ENCODE measurements around the gene ORC3.

ORC3 gene

GRCh38 chr6:87589693-87590416 lies at the start of gene ORC3, which contains the start of gene RARS2 (continued):
- TF ChIP-seq ZFP41 (tag by site-specific recombination; IDR thresholded peaks at IDR 0.05; ENCODE audit: borderline replicate concordance) (no peak), ZNF701 (tag by site-specific recombination; IDR thresholded peaks at IDR 0.05) (no peak), ZBTB1 (tag by site-specific recombination; IDR thresholded peaks at IDR 0.05) (no peak), ZNF433 (tag by site-specific recombination; IDR thresholded peaks at IDR 0.05; ENCODE audit: low read depth) (no peak), GLI2 (tag by site-specific recombination; IDR thresholded peaks at IDR 0.05; ENCODE audit: borderline replicate concordance, low read depth) (no peak), ZNF830 (tag by site-specific recombination; IDR thresholded peaks at IDR 0.05; ENCODE audit: low read depth) (no peak), ZBTB7A (tag by site-specific recombination; IDR thresholded peaks at IDR 0.05; ENCODE audit: low read depth) (no peak), ZSCAN18 (tag by site-specific recombination; IDR thresholded peaks at IDR 0.05) (no peak), ZNF561 (tag by site-specific recombination; IDR thresholded peaks at IDR 0.05; ENCODE audit: borderline replicate concordance) (no peak; the same call in none of the 2 replicates), ZNF202 (tag by site-specific recombination; IDR thresholded peaks at IDR 0.05; ENCODE audit: borderline replicate concordance) (no peak), ZBTB17 (tag by site-specific recombination; IDR thresholded peaks at IDR 0.05) (peak; percentile 97), ZXDB (tag by site-specific recombination; IDR thresholded peaks at IDR 0.05) (peak; percentile 80; the same call in 1 of the 2 replicates), ZNF518A (tag by site-specific recombination; conservative IDR thresholded peaks at IDR 0.05; ENCODE audit: low read depth) (peak; percentile 75), ZNF555 (tag by site-specific recombination; conservative IDR thresholded peaks at IDR 0.05) (no peak), ZNF654 (tag by site-specific recombination; IDR thresholded peaks at IDR 0.05; ENCODE audit: low read depth) (no peak), ZNF324 (tag by site-specific recombination; IDR thresholded peaks at IDR 0.05) (no peak), ZNF266 (tag by site-specific recombination; IDR thresholded peaks at IDR 0.05; ENCODE audit: low read depth) (no peak), ZNF514 (tag by site-specific recombination; IDR thresholded peaks at IDR 0.05) (no peak), ZNF544 (tag by site-specific recombination; IDR thresholded peaks at IDR 0.05) (no peak), ZNF274 (IDR thresholded peaks at IDR 0.05; ENCODE audit: low read length) (no peak), ZNF274 (tag by site-specific recombination; IDR thresholded peaks at IDR 0.05; ENCODE audit: borderline replicate concordance) (no peak), ZBTB49 (tag by site-specific recombination; IDR thresholded peaks at IDR 0.05; ENCODE audit: low read depth) (no peak), ZNF416 (tag by site-specific recombination; IDR thresholded peaks at IDR 0.05) (no peak), GLI4 (tag by site-specific recombination; IDR thresholded peaks at IDR 0.05) (no peak), ZNF610 (tag by site-specific recombination; IDR thresholded peaks at IDR 0.05; ENCODE audit: borderline replicate concordance) (no peak), PRDM10 (tag by site-specific recombination; IDR thresholded peaks at IDR 0.05) (no peak), ZNF354C (tag by site-specific recombination; IDR thresholded peaks at IDR 0.05; ENCODE audit: borderline replicate concordance, low read depth) (no peak)
